HG03460 (cell line): ENCODE results near the gene PARD3.

Experiments used
- ATAC-seq: cut with Tn5 transposase; IDR thresholded peaks from one replicate; pipeline ENCODE4 v1.9.1; 2021; ENCODE audit not compliant: unreplicated experiment

The PARD3 gene

DNA sequence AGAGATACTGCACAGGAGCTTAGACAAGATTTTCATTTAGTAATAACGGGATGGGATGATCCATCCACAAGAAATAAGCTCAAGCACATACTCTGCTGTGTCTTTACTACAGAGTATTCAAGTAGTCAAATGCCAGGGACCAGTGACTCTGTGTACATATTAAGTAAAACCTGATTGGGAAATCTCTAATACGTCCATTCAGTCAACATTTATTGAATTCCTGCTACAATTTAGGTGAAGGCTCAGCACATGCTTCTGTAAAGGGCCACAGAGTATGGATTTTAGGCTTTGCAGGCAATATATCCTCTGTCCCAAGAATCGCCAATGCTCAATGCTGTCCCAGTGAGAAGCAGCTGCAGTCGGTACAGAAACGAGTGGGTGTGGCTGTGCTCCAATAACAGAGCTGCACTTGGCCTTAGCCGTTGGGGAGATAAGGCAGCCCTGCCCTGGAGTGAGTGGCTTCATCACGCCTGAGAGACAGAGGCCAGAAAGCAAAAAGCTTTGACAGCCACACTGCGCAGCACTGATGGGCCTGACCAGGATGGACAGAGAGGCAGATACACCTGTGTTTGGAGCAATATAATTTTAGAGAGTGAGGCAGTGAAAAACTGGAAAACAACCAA is 186.8 kb downstream of the PARD3 start:
- no peak for ATAC-seq

GRCh38 chr10:34627741-34628140 is 187.4 kb downstream of the PARD3 start:
- no peak for ATAC-seq

GRCh38 chr10:34627331-34627730 is 187.8 kb downstream of the PARD3 start:
- no peak for ATAC-seq

DNA sequence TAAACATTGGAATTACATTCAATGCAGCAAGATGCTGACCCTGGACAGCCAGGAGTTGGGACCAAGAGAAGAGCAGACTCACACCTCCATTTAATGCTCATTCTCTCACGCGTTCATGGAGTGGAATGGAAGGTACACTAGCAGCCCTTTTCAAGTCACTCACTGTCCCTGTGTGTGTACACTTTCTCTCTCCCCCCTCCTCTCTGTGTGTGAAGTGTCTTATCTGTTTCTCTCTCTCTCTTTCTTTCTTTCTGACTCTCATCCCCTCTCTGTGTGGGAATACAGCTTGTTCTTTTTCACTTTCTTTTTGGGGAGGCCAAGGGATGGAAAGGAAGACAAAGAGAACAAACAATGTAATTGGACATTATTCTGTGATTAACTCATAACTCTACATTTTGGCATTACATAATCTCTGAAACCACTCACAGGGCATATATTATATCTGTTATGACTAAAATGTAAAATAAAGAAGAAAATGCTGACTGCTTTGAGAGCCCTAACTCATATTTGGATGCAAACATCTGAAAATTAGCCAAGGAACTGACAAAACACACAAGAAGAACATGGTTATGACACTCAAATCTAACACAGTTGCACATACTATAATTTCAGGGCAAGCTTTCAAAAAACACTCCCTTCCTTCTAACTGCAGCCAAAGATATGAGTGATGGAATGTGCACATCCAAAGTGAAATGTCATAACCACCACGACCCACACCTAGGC is 188.8 kb downstream of the PARD3 start:
- no peak for ATAC-seq

DNA sequence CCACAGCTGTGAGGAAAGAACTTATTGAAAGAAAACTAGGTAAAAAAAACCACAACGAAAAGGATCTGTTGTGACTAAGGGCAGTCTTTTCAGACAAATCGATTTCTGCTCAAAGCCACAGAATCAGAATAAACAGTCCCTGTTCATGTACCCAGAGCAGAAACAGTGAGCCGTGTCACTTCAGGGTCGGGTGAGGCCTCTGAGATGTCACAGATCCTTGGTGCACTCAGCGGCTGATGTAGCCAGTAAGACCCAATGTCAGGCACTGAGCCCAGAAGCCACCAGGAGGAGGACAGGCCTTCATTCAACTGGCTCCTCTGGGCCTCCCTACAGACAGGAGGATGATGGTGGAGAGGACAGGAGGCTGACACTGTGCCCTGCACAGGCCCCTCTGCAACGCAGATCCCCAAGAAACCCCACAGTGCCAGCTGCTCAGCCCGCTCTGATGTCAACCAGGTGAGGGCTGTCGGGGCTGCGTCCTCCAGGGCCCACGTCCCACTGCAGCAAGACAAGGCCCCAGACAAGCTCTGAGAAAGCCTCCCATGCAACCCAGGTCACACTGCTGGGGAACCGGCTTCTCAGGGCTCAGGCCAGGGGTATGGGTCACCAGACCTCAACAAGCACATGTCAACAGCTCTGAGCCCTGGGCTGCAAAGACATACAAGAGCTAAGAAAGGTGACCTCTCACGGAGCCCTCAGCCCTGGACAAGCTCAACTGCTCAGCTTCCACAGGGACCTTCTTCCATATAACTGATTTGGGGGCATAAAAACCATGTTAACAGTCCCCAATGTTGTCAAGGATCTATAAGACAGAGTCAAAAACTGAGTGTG is 190.6 kb downstream of the PARD3 start:
- no peak for ATAC-seq

- ATAC-seq, result no peak
Observed at GRCh38 chr10:34622945-34623344, 192.2 kb downstream of the PARD3 start.

- no peak for ATAC-seq
Observed at GRCh38 chr10:34618611-34619010, 196.5 kb downstream of the PARD3 start.

- no peak for ATAC-seq
Observed at GRCh38 chr10:34615770-34616169, 199.3 kb downstream of the PARD3 start.

GRCh38 chr10:34613491-34613890 is 201.6 kb downstream of the PARD3 start:
- no peak for ATAC-seq

- no peak for ATAC-seq
Observed at GRCh38 chr10:34612938-34613337, 202.2 kb downstream of the PARD3 start.

GRCh38 chr10:34612446-34612845 is 202.7 kb downstream of the PARD3 start:
- ATAC-seq, result no peak

DNA sequence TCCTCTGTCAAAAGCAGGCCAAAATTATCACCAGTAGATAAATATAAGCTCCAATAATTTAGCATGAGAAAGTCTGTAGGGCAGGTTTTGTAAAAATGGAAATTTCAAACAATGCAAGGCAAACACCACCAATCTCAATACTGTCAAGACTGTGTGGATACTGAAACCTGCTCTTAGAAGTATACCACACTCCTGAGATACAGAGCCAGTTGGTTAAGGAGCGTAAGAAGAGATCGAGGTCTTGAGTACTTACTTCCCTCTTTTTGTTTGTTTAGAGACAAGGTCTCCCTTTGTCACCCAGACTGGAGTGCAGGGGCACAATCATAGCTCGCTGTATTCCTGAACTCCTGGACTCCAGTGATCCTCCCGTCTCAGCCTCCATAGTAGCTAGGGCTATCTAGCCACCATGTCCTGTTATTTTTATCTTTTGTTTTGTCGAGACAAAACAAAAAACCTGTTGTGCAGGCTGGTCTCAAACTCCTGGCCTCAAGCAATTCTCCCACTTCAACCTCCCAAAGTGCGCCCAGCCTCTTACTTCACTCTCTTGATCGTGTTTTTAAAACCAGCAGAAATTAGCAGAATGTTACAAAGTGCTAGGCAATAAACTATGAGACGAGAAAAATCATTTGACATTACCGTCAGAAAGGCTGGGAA is 205.7 kb downstream of the PARD3 start:
- ATAC-seq, result no peak

DNA sequence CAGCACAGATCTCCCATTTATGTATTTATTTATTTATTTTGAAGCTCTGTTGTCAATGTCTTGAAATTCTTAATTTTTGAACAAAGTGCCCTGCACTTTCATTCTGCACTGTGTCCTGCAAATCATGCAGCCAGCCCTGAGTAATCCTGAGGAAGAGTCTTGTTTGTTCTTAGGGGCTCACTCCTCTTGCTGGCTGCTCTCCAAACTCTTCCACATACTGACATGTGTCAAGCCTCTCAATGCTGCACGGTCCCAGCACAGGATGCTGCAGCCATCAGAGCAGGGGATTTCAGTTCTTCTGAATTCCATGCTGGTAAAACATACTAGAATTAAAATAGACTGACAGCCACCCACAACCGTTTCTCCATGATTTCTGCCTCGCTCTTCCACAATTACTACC is 207.2 kb downstream of the PARD3 start:
- no peak for ATAC-seq

- no peak for ATAC-seq
Observed at GRCh38 chr10:34606890-34607289, 208.2 kb downstream of the PARD3 start.

DNA sequence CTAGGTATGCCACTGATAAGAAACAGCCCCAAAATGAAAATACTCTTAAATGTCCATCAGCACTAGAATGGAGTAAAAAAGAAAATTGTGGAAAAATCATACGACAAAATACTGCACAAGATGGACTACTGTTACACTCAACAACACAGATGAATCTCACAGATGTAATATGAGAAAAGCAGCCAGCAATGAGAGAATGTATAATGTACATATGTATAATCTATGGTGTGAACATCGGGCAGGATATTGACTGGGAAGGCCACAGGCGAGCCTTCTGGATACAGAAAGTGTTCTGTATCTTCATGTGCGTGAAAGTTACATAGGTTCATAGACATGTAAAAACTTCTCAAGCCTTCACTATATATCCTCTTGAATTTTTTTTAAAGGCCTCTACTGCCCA is 212.6 kb downstream of the PARD3 start:
- no peak for ATAC-seq

DNA sequence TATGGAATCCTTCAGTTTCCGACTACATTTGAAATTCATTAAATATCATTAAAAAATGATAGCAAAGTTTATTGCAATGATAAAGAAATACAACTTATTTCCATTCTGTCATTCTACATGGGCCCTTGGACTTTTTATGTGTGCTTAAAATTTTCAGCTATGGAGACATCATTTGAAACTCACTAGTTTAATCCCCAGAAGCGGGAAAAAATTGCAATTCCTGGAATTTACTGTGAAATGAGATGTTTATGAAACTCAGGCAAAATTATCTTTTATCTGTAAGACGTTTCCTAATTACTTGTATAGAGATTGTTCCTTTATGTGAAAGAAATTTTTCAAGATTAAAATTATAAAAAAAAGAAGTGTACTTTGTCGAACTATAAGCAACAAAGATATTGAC is 213.4 kb downstream of the PARD3 start:
- no peak for ATAC-seq

- no peak for ATAC-seq
Observed at GRCh38 chr10:34599026-34599795, 215.9 kb downstream of the PARD3 start.

- ATAC-seq, result no peak
Observed at GRCh38 chr10:34596351-34596750, 218.7 kb downstream of the PARD3 start.

DNA sequence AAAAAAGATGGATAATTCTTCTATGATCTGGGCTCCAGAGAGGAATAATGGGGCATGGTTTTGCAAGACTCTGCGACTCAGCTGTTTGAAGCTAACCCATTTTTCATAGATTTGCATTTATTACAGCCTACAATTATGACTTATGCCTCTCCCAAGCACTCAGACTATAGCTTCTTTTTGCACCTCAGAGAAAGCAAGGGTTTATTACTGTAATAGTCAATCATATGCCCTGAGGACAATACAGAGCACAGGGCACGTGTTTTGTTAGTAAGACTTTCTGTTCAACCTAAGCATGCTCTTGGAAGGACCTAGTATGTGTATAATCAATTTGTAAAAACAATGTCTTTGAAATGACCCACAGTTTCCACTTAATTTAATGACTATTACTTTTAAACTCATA is 221.2 kb downstream of the PARD3 start:
- no peak for ATAC-seq

DNA sequence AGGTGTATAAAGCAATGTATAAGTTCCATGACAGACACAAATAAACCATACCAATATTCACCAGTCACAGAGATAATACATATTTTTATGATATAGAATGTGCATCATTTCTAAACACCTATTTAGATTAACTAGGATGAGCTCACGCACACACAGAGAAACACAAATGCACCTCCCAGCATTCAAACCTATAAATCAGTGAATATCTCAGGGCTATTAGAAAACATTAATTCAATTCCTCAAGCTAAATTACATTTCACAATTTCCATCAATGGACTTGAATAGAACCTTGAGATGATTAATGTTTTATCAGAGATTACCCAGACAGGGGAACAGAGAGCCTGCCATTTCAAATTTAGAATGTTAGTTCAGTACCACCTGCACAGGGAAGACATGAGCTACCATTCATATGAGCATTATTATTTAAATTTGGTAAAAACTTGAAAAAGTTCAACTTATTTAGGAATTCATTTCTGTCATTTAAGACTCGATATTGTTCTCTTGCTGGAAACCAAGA is 221.7 kb downstream of the PARD3 start:
- ATAC-seq, result no peak

DNA sequence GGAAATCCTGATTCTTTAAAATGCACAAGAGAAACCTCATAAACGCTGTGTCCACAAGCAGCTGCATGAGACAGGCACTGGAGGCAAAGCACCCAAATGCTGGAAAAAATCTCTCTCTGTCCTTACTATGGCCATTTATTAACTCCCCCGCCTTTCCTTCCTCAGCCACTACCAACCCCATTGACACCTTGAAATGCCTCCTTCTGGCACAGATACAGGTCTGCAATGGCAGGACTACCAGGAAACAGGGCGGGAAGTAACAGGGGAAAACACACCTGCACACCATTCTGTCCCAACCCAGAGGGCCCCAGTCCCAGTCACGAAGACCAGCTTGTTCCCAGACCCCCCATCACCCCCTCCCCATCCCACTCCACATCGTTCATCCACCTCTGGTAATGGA is 224.3 kb downstream of the PARD3 start:
- ATAC-seq, result no peak
